ENCODE data around the gene MRPL11. TPM values are rescaled to one million over a fixed set of nuclear protein-coding genes. Genes with fewer than 3 reads are reported as not detected.
"Not testable (repeated sequence)": the region's sequence is repeated elsewhere in the genome, so short reads cannot be mapped to it uniquely, and the experiment has no call there.

The MRPL11 gene
- total and polyA plus RNA-seq, 3 donors from 2014 or later: 21.2 to 50.0 (median 23.7) TPM

GRCh38 chr11:66432597-66432996, 6.1 kb downstream of the MRPL11 start:
- no peak overlapping the region for H3K27ac ChIP-seq
- H3K27me3 ChIP-seq: no peaks in the 10 kb centered on the region
- TF ChIP-seq CTCF (IDR thresholded peaks at IDR 0.05) (no peak), POLR2A (IDR thresholded peaks at IDR 0.05) (no peak)
- H3K4me3 ChIP-seq: no peak overlapping the region
- intact Hi-C loops (cut with DNase I; ENCODE audit: low total_unique reads): no loop called here
- no peaks in the 10 kb centered on the region for H3K9me3 ChIP-seq
- H3K36me3 ChIP-seq (ENCODE audit: low read depth, missing control alignments): no peaks in the 10 kb centered on the region
- WGBS, 2 donors: 90 to 92% methylated on average over 6 to 7 of the region's 7 CpGs
- no peak for DNase-seq
- H3K4me1 ChIP-seq: no peaks in the 10 kb centered on the region

GRCh38 chr11:66431871-66432329, 6.7 kb downstream of the MRPL11 start:
- H3K9me3 ChIP-seq; H3K27me3 ChIP-seq; H3K27ac ChIP-seq; H3K4me3 ChIP-seq; H3K36me3 ChIP-seq (ENCODE audit: low read depth, missing control alignments); DNase-seq; intact Hi-C loops (cut with DNase I; ENCODE audit: low total_unique reads); H3K4me1 ChIP-seq: not testable (repeated sequence)
- 86 to 95% methylated on average over 8 of the region's 8 CpGs for WGBS, 2 donors

GRCh38 chr11:66431287-66431686, 7.4 kb downstream of the MRPL11 start:
- H3K4me1 ChIP-seq; H3K36me3 ChIP-seq (ENCODE audit: low read depth, missing control alignments); intact Hi-C loops (cut with DNase I; ENCODE audit: low total_unique reads); H3K9me3 ChIP-seq; H3K27ac ChIP-seq; H3K4me3 ChIP-seq; DNase-seq; H3K27me3 ChIP-seq: not testable (repeated sequence)

GRCh38 chr11:66429983-66430602, 8.6 kb downstream of the MRPL11 start:
- Histone ChIP-seq H3K27ac (no peak overlapping the region), H3K4me1 (no peaks in the 10 kb centered on the region), H3K36me3 (ENCODE audit: low read depth, missing control alignments) (no peaks in the 10 kb centered on the region), H3K27me3 (no peaks in the 10 kb centered on the region), H3K4me3 (no peak overlapping the region), H3K9me3 (no peaks in the 10 kb centered on the region)
- DNase-seq: peak; percentile 91
- intact Hi-C loops (cut with DNase I; ENCODE audit: low total_unique reads): no loop called here
- WGBS, 2 donors: 36 to 43% methylated on average over 9 of the region's 9 CpGs
- peak; percentile 69 to 85 (median 74) for TF ChIP-seq CTCF (IDR thresholded peaks at IDR 0.05)
- no peak for TF ChIP-seq POLR2A (IDR thresholded peaks at IDR 0.05)

- TF ChIP-seq CTCF (IDR thresholded peaks at IDR 0.05) (no peak), POLR2A (IDR thresholded peaks at IDR 0.05) (no peak)
- H3K4me1 ChIP-seq: no peaks in the 10 kb centered on the region
- 88 to 94% methylated on average over 2 of the region's 2 CpGs for WGBS, 2 donors
- intact Hi-C loops (cut with DNase I; ENCODE audit: low total_unique reads): no loop called here
- H3K27ac ChIP-seq: no peak overlapping the region
- DNase-seq: no peak
- no peaks in the 10 kb centered on the region for H3K36me3 ChIP-seq (ENCODE audit: low read depth, missing control alignments)
- no peak overlapping the region for H3K4me3 ChIP-seq
- no peaks in the 10 kb centered on the region for H3K9me3 ChIP-seq
- H3K27me3 ChIP-seq: no peaks in the 10 kb centered on the region
Measured at GRCh38 chr11:66428933-66429332, 9.7 kb downstream of the MRPL11 start.

GRCh38 chr11:66426314-66426713, 12.3 kb downstream of the MRPL11 start:
- no peak overlapping the region for H3K27ac ChIP-seq
- TF ChIP-seq CTCF (IDR thresholded peaks at IDR 0.05): no peak
- no peak for TF ChIP-seq POLR2A (IDR thresholded peaks at IDR 0.05)
- no peaks in the 10 kb centered on the region for H3K36me3 ChIP-seq (ENCODE audit: low read depth, missing control alignments)
- H3K4me1 ChIP-seq: peaks cover under 1% of the 10 kb centered on the region
- intact Hi-C loops (cut with DNase I; ENCODE audit: low total_unique reads): no loop called here
- 33 to 60% methylated on average over 16 to 23 of the region's 23 CpGs for WGBS, 2 donors
- no peaks in the 10 kb centered on the region for H3K27me3 ChIP-seq
- H3K9me3 ChIP-seq: no peaks in the 10 kb centered on the region
- DNase-seq: no peak
- H3K4me3 ChIP-seq: no peak overlapping the region
